Upper lobe of left lung (tissue), 6 donors: ENCODE data around the gene CTH. TPM values are rescaled to one million over a fixed set of nuclear protein-coding genes. Genes with fewer than 3 reads are reported as not detected.
"Not testable (repeated sequence)": the region's sequence is repeated elsewhere in the genome, so short reads cannot be mapped to it uniquely, and the experiment has no call there.

Experiments
- ATAC-seq, 2 donors: fragments of 200-7000 bp; cut with Tn5 transposase; one replicate each; pipeline ENCODE4 v1.9.1; 2022; ENCODE audit warnings: mild to moderate bottlenecking in 2 of 2, moderate library complexity in 2 of 2; ENCODE audit not compliant: low FRiP score in 2 of 2
- DNase-seq, 2 donors: peaks; one replicate each; pipeline ENCODE4 v3.0.0-alpha.2; 2019 to 2020
- H3K27ac ChIP-seq, 4 donors: fragments of 200-600 bp; sonication (generic); one replicate each; pipeline ENCODE4 v1.5.1; 2016 to 2019
- H3K27me3 ChIP-seq, 4 donors: fragments of 200-600 bp; sonication (generic); one replicate each; pipeline ENCODE4 v1.5.1; 2017 to 2019
- H3K36me3 ChIP-seq, 4 donors: fragments of 200-600 bp; sonication (generic); one replicate each; pipeline ENCODE4 v1.5.1; 2016 to 2019
- H3K4me1 ChIP-seq, 4 donors: fragments of 200-600 bp; sonication (generic); one replicate each; pipeline ENCODE4 v1.5.1; 2018 to 2019
- H3K4me3 ChIP-seq, 4 donors: fragments of 200-600 bp; sonication (generic); one replicate each; pipeline ENCODE4 v1.5.1; 2017 to 2019; ENCODE audit warnings: mild to moderate bottlenecking in 2 of 4, moderate library complexity in 1 of 4
- H3K9me3 ChIP-seq, 4 donors: fragments of 200-600 bp; sonication (generic); one replicate each; pipeline ENCODE4 v1.5.1; 2018 to 2019
- CTCF ChIP-seq, 6 experiments: fragments of 450-650 bp in 4 of 6; fragments of 200-600 bp in 2 of 6; sonication (generic) in 2 of 6; IDR thresholded peaks; one replicate each; pipeline ENCODE4 v1.5.1; 2016 to 2019; ENCODE audit warnings: antibody characterized with exemption in 6 of 6
- EP300 ChIP-seq, 4 donors: sonication (generic); formaldehyde crosslinking; IDR thresholded peaks; one replicate each; pipeline ENCODE4 v1.5.1; 2017; ENCODE audit warnings: antibody characterized with exemption in 4 of 4, control low read depth in 2 of 4
- POLR2A ChIP-seq, 4 donors: fragments of 450-650 bp; IDR thresholded peaks; one replicate each; pipeline ENCODE4 v1.5.1; 2016 to 2017; ENCODE audit warnings: antibody characterized with exemption in 4 of 4, mild to moderate bottlenecking in 2 of 4
- POLR2AphosphoS5 ChIP-seq, 2 donors: sonication (generic); formaldehyde crosslinking; IDR thresholded peaks; one replicate each; pipeline ENCODE4 v1.5.1; 2017; ENCODE audit warnings: antibody characterized with exemption in 2 of 2
- WGBS, 2 donors: methylation state at CpG; one replicate each; pipeline ENCODE4 v1.1.5; 2017 to 2018; 5-methylcytosine and 5-hydroxymethylcytosine counted together
- total RNA-seq, 6 donors: library from RNA; depleted of rRNA in 4 of 6; stranded (reverse); fragments of >200 nt in 4 of 6; gene quantifications; one replicate each; pipeline versions ENCODE4 v1.1.0 to v1.2.1, GENCODE V29; 2016 to 2021
- donor health status: DM: no; HTN: no; CAD: no; lungs with moderate emphysema.
- donor health status: DM: no; HTN: yes; CAD: no; lungs with severe emphysema.

Gene CTH
- 1 to 10 TPM; 2.4 to 9.7 (median 5.9) TPM for total RNA-seq

- Histone ChIP-seq H3K36me3 (no peaks in the 10 kb centered on the region), H3K4me3 (peak within 1 kb of the TSS; percentile 34 to 63 (median 60)), H3K27me3 (no peaks in the 10 kb centered on the region), H3K27ac (peak within 1 kb of the TSS; percentile 85 to 94 (median 90)), H3K9me3 (no peaks in the 10 kb centered on the region), H3K4me1 (peaks cover 7 to 21% (median 8%) of the 10 kb centered on the region in 4 donors)
- ATAC-seq (peak; percentile 100), DNase-seq (peak; percentile 97)
- WGBS, 2 donors: 0 to 2% methylated on average over 20 to 46 of the region's 48 CpGs
- peak; percentile 65 to 94 for TF ChIP-seq POLR2AphosphoS5 (IDR thresholded peaks at IDR 0.05)
- peak in 3 of 4 donors; percentile 92 to 96 (median 94) for TF ChIP-seq POLR2A (IDR thresholded peaks at IDR 0.05)
- TF ChIP-seq CTCF (IDR thresholded peaks at IDR 0.05): peak in 1 of 6 experiments; percentile 16
- TF ChIP-seq EP300 (IDR thresholded peaks at IDR 0.05): peak in 2 of 4 donors; percentile 14 to 35
Measured at GRCh38 chr1:70410604-70411359, at the start of gene CTH. Gene CTH (plus strand): TSS chr1:70411268. CDS start chr1:70411416, 148 bp downstream.

DNA sequence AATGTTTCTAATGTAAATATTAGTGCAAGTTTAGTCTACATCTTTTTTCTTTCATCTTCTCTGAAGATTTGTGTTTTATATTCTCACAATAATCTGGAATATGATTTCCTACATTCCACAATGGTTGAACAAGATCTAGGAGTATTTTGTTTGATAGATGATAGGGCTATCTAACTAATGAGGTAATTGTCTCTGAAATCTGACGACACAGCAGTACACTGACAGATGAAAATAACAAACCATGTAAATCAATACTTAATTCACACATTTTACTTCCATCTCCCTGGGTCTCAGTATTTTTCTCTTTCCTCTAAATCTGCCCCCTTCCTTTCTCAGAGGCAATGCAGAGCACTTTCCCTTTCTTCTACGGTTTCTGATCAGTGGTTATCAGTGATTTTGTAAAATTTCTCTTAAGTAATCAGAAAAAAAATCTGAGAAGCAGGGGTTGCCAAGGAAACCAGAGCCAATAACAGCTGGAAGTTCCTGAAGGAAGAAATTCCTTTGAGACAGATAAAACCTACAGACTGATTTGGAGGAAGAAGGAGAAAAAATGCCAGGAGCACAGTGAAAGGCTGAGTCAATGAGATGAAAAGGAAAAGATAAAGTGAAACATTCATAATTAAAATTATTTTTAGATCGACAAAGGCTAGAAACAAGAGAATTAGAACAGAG lies 49.2 kb upstream of the CTH start:
- Histone ChIP-seq H3K9me3 (no peaks in the 10 kb centered on the region), H3K27me3 (no peaks in the 10 kb centered on the region), H3K36me3 (no peaks in the 10 kb centered on the region), H3K27ac (no peak overlapping the region), H3K4me3 (no peak overlapping the region), H3K4me1 (no peaks in the 10 kb centered on the region)
- 57 to 73% methylated on average over 3 of the region's 3 CpGs for WGBS, 2 donors
- ATAC-seq (no peak), DNase-seq (no peak)
- no peak for TF ChIP-seq EP300 (IDR thresholded peaks at IDR 0.05)
- no peak for TF ChIP-seq CTCF (IDR thresholded peaks at IDR 0.05)
- no peak for TF ChIP-seq POLR2AphosphoS5 (IDR thresholded peaks at IDR 0.05)
- TF ChIP-seq POLR2A (IDR thresholded peaks at IDR 0.05): no peak

- H3K27ac ChIP-seq: no peak overlapping the region
- H3K4me1 ChIP-seq: no peaks in the 10 kb centered on the region
- H3K27me3 ChIP-seq: no peaks in the 10 kb centered on the region
- no peak for TF ChIP-seq EP300 (IDR thresholded peaks at IDR 0.05)
- no peak for TF ChIP-seq POLR2A (IDR thresholded peaks at IDR 0.05)
- no peak for TF ChIP-seq POLR2AphosphoS5 (IDR thresholded peaks at IDR 0.05)
- no peak for TF ChIP-seq CTCF (IDR thresholded peaks at IDR 0.05)
- WGBS, 2 donors: 72 to 73% methylated on average over 3 of the region's 3 CpGs
- ATAC-seq: no peak
- no peaks in the 10 kb centered on the region for H3K9me3 ChIP-seq
- DNase-seq: no peak
- no peaks in the 10 kb centered on the region for H3K36me3 ChIP-seq
- no peak overlapping the region for H3K4me3 ChIP-seq
Measured at GRCh38 chr1:70364439-70364838, 46.6 kb upstream of the CTH start.

DNA sequence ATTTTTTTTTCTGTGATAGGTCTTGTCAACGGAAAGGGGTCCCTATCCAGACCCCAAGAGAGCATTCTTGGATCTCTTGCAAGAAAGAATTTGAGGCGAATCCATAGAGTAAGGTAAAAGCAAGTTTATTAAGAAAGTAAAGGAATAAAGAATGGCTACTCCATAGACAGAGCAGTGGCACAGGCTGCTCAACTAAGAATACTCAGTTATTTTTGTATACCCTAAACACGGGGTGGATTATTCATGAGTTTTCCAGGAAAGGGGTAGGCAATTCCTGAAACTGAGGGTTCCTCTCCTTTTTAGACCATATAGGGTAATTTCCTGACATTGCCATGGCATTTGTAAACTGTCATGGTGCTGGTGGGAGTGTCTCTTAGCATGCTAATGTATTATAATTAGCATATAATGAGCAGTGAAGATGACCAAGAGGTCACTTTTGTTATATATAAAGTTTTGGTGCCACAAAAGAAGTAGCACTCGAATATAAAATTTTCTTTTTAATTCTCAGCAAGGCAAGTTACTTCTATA lies 44.6 kb upstream of the CTH start:
- not testable (repeated sequence) for H3K27ac ChIP-seq, DNase-seq, H3K4me3 ChIP-seq, H3K4me1 ChIP-seq, ATAC-seq, H3K9me3 ChIP-seq, H3K36me3 ChIP-seq, H3K27me3 ChIP-seq
- 82 to 88% methylated on average over 4 of the region's 4 CpGs for WGBS, 2 donors

GRCh38 chr1:70366997-70367396 lies 44.1 kb upstream of the CTH start:
- H3K36me3 ChIP-seq, ATAC-seq, H3K4me1 ChIP-seq, H3K9me3 ChIP-seq, DNase-seq, H3K27me3 ChIP-seq, H3K4me3 ChIP-seq, H3K27ac ChIP-seq: not testable (repeated sequence)
- 67 to 90% methylated on average over 3 of the region's 3 CpGs for WGBS, 2 donors

- H3K4me3 ChIP-seq, H3K9me3 ChIP-seq, H3K36me3 ChIP-seq, ATAC-seq, H3K27ac ChIP-seq, H3K27me3 ChIP-seq, DNase-seq, H3K4me1 ChIP-seq: not testable (repeated sequence)
- 85 to 89% methylated on average over 5 of the region's 5 CpGs for WGBS, 2 donors
Measured at GRCh38 chr1:70367397-70367796, 43.7 kb upstream of the CTH start.

DNA sequence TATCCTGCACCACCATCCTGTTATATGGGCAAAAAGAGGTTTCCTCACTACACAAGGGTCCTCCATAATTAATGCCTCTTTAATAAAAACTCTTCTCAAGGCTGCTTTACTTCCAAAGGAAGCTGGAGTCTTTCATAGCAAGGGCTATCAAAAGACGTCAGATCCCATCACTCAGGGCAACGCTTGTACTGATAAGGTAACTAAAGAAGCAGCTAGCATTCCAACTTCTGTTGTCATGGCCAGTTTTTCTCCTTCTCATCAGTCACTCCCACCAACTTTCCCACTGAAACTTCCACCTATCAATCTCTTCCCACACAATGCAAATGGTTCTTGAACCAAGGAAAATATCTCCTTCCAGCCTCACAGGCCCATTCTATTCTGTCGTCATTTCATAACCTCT lies 39.5 kb upstream of the CTH start:
- not testable (repeated sequence) for ATAC-seq, H3K27me3 ChIP-seq, H3K27ac ChIP-seq, H3K4me1 ChIP-seq, H3K4me3 ChIP-seq, H3K9me3 ChIP-seq, DNase-seq, H3K36me3 ChIP-seq
- 80 to 85% methylated on average over 3 of the region's 3 CpGs for WGBS, 2 donors
